22Rv1 (cell line): Measurements from ENCODE around the gene D2HGDH.
"Not testable (repeated sequence)": the region's sequence is repeated elsewhere in the genome, so short reads cannot be mapped to it uniquely, and the experiment has no call there.

Experiments used
- H3K27ac ChIP-seq: fragments of 450-650 bp; 2 replicates; pipeline ENCODE4 v1.5.1; 2017
- ZFX ChIP-seq: fragments of 450-650 bp; IDR thresholded peaks from 2 replicates; pipeline ENCODE4 v1.6.1; 2017; ENCODE audit warnings: antibody characterized with exemption, borderline replicate concordance
- TF ChIP-seq, protein P1 (sequence below): fragments of 450-650 bp; IDR thresholded peaks from 2 replicates; pipeline ENCODE4 v1.5.1; 2017; ENCODE audit warnings: mild to moderate bottlenecking

Gene D2HGDH

DNA sequence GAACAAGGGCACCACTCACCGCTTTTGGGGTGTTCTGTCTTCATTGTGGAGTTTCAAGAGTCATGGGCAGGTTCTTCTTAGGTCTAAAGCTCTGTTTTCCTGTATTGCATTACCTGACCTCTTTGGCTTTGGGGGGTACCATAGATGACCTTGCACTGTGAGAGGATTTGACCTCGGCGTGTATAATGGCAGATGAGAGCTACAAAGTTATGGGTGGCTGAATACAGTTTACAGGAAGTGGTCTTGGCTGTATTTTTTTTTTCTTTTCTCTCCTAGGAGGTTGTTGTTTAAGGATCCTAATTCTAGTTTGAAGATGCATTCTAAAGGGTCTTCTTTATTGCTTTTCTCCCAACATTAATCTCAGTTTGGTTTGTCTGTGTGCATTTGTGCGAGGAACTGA lies 53.7 kb downstream of the D2HGDH start:
- no peak overlapping the region for H3K27ac ChIP-seq

DNA sequence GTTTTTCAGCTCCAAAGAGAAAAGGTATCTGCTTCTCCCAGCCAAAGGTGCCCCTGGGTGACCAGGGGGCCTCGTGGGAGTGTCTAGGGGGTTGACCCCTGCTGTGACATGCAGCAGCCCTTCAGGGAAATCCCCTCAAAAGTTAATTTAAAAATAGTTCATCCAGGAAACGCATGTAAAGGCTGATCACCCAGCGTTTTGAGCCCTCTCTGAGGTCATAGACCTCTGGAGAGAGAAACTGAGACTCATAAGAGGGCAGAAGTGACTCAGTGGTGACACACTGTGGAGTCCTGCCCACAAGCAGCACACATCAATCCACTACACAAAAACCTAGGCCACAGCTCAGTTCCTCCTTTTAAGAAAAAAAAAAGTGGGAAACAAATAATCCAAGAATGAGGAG lies 54.1 kb downstream of the D2HGDH start:
- H3K27ac ChIP-seq: no peak overlapping the region

More for the DNA sequence above, 53.7 kb downstream of the D2HGDH start:
- TF ChIP-seq, protein P1, sequence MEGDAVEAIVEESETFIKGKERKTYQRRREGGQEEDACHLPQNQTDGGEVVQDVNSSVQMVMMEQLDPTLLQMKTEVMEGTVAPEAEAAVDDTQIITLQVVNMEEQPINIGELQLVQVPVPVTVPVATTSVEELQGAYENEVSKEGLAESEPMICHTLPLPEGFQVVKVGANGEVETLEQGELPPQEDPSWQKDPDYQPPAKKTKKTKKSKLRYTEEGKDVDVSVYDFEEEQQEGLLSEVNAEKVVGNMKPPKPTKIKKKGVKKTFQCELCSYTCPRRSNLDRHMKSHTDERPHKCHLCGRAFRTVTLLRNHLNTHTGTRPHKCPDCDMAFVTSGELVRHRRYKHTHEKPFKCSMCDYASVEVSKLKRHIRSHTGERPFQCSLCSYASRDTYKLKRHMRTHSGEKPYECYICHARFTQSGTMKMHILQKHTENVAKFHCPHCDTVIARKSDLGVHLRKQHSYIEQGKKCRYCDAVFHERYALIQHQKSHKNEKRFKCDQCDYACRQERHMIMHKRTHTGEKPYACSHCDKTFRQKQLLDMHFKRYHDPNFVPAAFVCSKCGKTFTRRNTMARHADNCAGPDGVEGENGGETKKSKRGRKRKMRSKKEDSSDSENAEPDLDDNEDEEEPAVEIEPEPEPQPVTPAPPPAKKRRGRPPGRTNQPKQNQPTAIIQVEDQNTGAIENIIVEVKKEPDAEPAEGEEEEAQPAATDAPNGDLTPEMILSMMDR: no peak
- TF ChIP-seq ZFX: no peak

DNA sequence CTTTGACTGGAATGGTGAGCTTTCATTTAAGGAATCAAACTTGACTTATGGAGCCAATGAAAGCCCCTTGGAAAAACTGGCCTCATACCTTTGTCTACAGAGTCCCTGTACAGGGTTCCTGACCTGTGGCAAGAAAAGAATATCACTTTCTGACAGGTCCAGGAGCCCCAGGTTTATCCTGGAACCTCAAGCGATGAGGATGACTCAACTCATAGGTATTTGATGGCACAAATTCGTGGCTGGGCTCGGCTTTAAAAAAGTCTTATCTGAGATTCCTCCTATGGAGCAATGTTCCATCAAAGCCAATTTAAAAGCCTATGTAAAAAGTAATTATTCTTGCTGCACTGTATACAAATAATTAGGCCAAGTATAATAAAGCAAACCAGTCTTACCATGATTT lies 57.0 kb downstream of the D2HGDH start:
- H3K27ac ChIP-seq: not testable (repeated sequence)

More for the DNA sequence above, 54.1 kb downstream of the D2HGDH start:
- TF ChIP-seq ZFX: no peak
- TF ChIP-seq, protein P1: no peak

DNA sequence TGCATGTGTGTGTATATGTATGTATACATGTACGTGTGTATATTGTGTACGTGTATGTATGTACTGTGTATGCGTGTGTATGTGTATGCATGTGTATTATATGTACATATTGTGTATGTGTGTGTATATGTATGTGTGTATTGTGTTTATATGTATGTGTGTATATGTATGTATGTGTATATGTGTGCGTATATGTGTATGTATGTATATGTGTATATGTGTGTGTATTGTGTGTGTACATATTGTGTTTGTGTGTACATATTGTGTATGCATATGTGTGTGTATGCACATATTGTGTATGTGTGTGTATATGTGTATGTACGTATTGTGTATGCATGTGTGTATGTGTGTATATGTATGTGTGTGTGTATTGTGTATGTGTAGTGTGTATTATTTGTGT lies 59.0 kb downstream of the D2HGDH start:
- no peak for TF ChIP-seq ZFX
- TF ChIP-seq, protein P1: no peak
- no peak overlapping the region for H3K27ac ChIP-seq

DNA sequence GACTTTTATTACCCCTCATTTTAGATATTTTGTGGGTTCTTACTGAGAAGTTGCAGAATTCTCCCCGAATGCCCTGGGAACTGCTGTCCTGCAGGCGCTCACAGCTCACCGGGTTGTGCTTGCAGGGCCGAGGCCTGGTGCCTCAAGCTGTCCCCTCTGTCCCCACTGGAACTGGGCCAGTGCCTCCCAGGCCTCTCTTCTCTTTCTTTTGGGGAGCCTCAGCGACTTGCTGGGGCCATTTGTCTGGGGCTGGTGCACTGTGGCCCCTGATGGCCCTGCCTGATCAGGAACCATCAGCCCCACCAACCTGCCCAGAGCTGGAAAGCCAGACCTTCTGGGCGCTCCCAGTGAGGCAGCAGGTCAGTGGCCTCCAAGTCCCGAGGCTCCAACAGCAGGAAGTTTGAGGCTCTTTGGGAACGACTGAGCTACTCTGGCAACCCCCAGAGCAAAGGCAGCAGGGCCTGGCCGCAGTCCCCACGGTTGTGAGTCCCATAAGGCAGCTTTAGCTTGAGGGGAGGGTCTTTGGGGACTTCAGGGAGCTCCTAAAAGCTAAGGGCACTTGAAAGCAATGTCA lies 59.9 kb downstream of the D2HGDH start:
- TF ChIP-seq, protein P1: no peak
- TF ChIP-seq ZFX: no peak

DNA sequence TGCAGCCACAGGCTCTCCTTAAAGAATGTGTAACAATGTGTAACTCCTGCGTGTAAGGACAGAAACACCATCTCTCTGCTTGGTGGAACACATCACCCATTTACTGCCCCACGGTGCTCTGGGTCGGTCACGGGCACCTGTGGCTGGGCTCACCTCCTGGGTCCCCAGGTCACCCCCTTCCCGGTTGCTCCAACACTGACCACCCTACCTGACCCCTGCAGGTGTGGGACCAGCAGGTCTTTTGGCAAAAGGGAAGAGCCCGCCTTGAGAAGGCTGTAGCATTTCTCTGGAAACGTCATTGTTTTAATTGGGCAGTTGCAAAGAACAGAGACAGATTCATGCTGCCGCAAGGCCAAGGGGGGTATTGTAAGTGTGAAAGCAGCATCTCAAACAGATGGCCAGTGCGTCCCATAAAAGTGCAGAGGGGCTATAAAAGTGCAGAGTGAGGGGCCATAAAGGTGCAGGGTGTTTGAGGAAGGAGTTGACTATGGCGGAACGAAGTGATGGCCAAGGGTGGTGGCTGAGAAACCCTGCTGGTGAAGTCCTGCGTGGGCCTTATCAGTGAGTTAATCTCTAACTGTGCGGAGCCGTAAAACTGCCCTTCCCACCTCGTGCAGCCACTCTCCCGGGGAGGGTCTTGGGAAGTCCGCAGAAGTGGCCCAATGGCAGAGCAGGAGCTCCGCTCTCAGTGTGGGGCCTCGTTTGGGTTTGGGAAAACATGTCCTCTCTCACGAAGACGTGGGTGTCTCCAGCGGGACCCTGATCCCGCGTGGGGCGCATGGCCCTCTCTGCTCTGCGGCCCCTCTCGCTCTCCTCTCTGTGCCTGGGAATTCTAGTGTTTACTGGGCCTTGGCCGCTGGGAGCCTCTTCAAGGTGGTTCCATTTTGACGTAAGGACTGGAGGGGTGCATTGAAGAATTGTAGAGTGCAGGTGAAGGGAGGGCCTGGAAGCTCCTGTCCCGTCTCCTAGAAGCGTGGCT lies 60.9 kb downstream of the D2HGDH start:
- TF ChIP-seq, protein P1: no peak
- TF ChIP-seq ZFX: no peak
- H3K27ac ChIP-seq: no peak overlapping the region

More for the DNA sequence above, 59.9 kb downstream of the D2HGDH start:
- H3K27ac ChIP-seq: no peak overlapping the region

DNA sequence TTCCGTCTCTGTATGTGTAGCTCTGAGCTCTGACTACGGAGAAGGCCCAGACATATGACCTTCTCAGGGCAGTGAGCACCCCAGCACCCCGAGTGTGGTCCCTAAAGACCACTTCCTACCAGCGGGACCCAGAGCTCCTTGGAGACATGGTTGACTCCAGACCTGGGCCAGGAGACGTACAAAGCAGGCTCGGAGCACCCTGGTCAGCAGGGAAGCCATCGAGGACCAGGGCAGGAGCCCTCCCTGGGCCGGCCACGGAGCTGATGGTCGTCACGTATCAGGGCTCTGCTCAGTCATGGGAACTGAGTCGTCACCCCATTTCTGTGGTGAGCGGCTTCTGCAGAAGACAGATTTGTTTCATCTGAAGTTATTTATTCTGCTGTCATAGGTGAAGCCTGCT lies 61.8 kb downstream of the D2HGDH start:
- TF ChIP-seq ZFX: no peak
- TF ChIP-seq, protein P1: no peak
- no peak overlapping the region for H3K27ac ChIP-seq
